Tibial artery (tissue), 4 donors: ENCODE results near the gene BPI.

ENCODE experiments used
- DNase-seq, 2 donors: peaks; one replicate each; pipeline ENCODE4 v3.0.0-alpha.2; 2019
- H3K27ac ChIP-seq, 2 donors: fragments of 200-600 bp; sonication (generic) in 1 of 2; 1 replicate in 1 of 2; 2 replicates in 1 of 2; pipeline ENCODE4 v1.5.1; 2018 to 2019; ENCODE audit warnings: mild to moderate bottlenecking in 1 of 2
- H3K27me3 ChIP-seq, 2 donors: fragments of 200-600 bp; sonication (generic) in 1 of 2; one replicate each; pipeline versions ENCODE4 v1.5.1 to v1.6.0; 2016 to 2019
- H3K36me3 ChIP-seq, 3 donors: fragments of 200-600 bp; sonication (generic) in 2 of 3; one replicate each; pipeline ENCODE4 v1.5.1; 2016 to 2019; ENCODE audit warnings: mild to moderate bottlenecking in 2 of 3
- H3K4me1 ChIP-seq, 4 donors: fragments of 200-600 bp; sonication (generic) in 2 of 4; 1 replicate in 3 of 4; 2 replicates in 1 of 4; pipeline ENCODE4 v1.5.1; 2016 to 2019
- H3K4me3 ChIP-seq, 2 donors: fragments of 200-600 bp; sonication (generic) in 1 of 2; 1 replicate in 1 of 2; 2 replicates in 1 of 2; pipeline ENCODE4 v1.5.1; 2018 to 2019; ENCODE audit warnings: mild to moderate bottlenecking in 2 of 2
- H3K9me3 ChIP-seq, 3 donors: fragments of 200-600 bp; sonication (generic) in 1 of 3; one replicate each; pipeline ENCODE4 v1.5.1; 2016 to 2019
- CTCF ChIP-seq, 2 experiments: fragments of 200-600 bp in 1 of 2; fragments of 450-650 bp in 1 of 2; IDR thresholded peaks; one replicate each; pipeline ENCODE4 v1.5.1; 2017 to 2019; ENCODE audit warnings: antibody characterized with exemption in 2 of 2, mild to moderate bottlenecking in 1 of 2, moderate library complexity in 1 of 2
- intact Hi-C: fragments of 100-400 bp; cut with DNase I; formaldehyde crosslinking; loops from one replicate; pipeline ENCODE4 v1.15.0; 2023; ENCODE audit warnings: low total_unique reads

BPI gene

DNA sequence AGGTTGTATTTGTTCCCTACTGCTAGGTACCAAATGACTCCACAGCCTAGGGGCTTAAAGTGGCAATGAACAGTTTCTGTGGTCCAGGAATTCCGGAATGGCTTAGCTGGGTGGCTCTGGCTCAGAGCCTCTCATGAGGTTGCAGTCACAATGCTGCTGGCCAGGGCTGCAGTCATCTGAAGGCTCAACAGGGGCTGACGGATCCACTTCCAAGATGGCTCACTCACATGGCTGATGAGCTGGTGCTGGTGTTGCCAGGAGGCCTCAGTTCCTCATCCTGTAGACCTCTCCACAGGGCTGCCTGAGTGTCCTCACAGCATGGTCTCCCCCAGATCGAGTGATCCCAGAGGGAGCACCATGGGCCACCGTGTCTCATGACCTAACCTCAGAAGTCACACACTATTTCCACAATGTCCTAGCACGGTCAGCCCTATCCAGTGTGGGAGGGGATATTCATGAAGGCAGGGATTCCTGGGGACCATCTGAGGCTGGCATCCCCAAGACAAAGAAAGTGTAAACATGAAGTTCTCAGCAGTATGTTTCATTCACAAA lies 19.0 kb upstream of the BPI start:
- Histone ChIP-seq H3K27ac (no peak overlapping the region), H3K9me3 (no peaks in the 10 kb centered on the region), H3K36me3 (no peaks in the 10 kb centered on the region), H3K4me1 (peaks cover 0 to 4% (median 2%) of the 10 kb centered on the region in 4 donors), H3K27me3 (no peaks in the 10 kb centered on the region), H3K4me3 (no peak overlapping the region)
- no peak for TF ChIP-seq CTCF (IDR thresholded peaks at IDR 0.05)
- intact Hi-C loops = no loop called here
- DNase-seq = no peak

DNA sequence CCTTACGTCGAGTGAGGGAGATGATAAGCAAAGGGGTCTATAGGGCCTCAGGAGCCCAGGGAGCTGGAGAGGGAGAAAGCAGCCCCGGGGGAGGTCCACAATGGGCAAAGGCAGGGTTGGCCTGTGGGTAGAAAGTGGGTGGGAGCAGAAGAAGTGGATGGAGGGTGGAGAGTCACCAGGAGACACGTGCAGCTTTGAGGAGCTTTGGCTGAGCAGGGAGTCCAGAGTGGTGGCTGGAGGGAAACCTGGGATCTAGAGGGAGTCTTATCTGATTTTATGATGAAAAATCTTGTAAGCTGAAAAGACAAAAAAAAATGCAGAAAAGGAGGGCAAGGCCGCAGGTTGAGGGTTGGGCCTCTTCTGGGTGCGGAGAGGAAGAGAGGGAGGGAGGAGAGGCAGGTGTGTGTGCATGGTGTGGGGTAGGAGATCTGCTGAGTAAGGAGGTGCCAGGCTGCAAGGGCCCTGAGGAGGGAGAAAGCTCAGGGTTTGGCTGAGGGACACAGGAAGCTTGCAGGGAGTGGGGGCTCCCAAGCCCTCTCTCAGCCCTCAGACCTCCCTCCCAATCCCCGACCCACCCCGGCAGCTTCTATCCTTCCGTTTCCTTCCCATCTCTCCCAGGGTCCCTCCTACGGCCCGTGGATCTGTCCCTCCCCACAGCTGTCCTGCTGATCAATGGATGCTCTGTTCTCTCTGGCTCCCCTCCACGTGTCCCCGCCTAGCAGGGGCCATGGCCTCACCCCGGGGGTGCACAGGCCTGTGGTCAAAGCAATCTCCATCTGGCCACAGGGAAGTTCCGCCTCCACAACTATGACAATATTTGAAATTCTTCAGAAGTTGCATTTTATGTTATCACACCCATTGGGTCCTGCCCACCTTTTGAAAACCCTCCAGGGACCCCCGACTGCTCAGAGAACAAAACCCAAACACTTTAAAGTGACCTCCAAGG lies 17.1 kb upstream of the BPI start:
- TF ChIP-seq CTCF (IDR thresholded peaks at IDR 0.05) = no peak
- H3K36me3 ChIP-seq = no peaks in the 10 kb centered on the region
- H3K4me3 ChIP-seq = no peak overlapping the region
- H3K27me3 ChIP-seq = no peaks in the 10 kb centered on the region
- intact Hi-C loops = no loop called here
- H3K27ac ChIP-seq = no peak overlapping the region
- H3K4me1 ChIP-seq = peaks cover 0 to 11% (median 6%) of the 10 kb centered on the region in 4 donors
- H3K9me3 ChIP-seq = no peaks in the 10 kb centered on the region
- no peak for DNase-seq

DNA sequence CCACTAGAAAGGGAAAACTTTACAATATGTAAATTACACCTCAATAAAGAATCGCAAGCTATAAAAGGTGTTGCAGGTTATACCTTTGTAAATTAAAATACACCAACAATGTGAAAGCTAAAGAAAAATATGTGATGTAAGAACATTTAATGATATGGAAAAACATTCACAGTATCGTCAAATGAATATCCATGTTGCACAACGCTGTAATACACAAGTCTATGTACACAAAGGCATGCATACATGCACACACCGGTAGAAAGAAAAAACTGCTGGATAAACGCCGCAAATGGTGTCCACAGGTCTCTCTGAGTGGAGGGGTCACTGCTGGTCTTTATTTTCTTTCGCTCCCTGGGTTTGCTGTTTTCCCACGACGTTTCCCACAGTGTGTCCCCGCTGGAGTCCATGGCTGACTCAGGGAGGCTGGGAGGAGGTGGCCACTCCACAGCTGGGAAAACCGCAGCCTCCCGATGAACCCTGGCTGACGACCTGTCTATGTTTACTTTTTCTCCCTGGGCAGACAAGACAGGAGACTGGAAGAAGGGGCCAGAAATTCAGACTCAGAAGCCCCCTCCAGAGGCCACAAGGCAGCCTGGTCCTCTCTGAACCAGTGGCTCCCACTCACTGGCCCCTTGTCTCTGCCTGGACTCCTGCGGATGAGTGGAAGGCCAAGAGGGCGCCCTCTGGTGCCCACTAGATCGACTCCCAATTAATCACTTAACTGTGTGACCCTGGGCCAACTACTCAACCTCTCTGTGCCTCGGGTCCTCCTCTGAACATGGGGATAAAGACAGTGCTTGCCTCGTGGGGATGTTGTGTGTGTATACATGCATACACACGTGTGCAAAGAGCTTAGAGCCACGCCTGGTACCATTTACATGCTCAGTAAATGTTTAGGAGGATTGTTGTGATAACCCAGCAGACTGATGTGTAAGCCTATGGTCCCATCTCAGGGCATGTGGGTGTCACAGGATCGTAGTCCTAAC lies 12.8 kb upstream of the BPI start:
- peak overlapping the region in 1 of 2 donors; percentile 1 for H3K27ac ChIP-seq
- no peaks in the 10 kb centered on the region for H3K9me3 ChIP-seq
- no peaks in the 10 kb centered on the region for H3K27me3 ChIP-seq
- no peak overlapping the region for H3K4me3 ChIP-seq
- no peaks in the 10 kb centered on the region for H3K36me3 ChIP-seq
- peak in 1 of 2 donors; percentile 72 for DNase-seq
- H3K4me1 ChIP-seq = peaks cover 0 to 11% (median 6%) of the 10 kb centered on the region in 4 donors
- intact Hi-C loops = loop anchor here (10.0 kb wide), 1 partner anchor 46 kb away; no protein-coding TSS in a partner anchor
- TF ChIP-seq CTCF (IDR thresholded peaks at IDR 0.05) = peak in 1 of 2 experiments; percentile 35

GRCh38 chr20:38291966-38292365 lies 12.0 kb upstream of the BPI start:
- Histone ChIP-seq H3K4me1 (peaks cover 0 to 7% (median 6%) of the 10 kb centered on the region in 4 donors), H3K27ac (no peak overlapping the region), H3K36me3 (no peaks in the 10 kb centered on the region), H3K9me3 (no peaks in the 10 kb centered on the region), H3K27me3 (no peaks in the 10 kb centered on the region), H3K4me3 (no peak overlapping the region)
- TF ChIP-seq CTCF (IDR thresholded peaks at IDR 0.05) = no peak
- no peak for DNase-seq
- intact Hi-C loops = loop anchor here (10.0 kb wide), 1 partner anchor 47 kb away; no protein-coding TSS in a partner anchor

- intact Hi-C loops = loop anchor here (10.0 kb wide), 1 partner anchor 49 kb away; no protein-coding TSS in a partner anchor
- no peak for DNase-seq
Observed at GRCh38 chr20:38293491-38294065, 10.4 kb upstream of the BPI start.

More at GRCh38 chr20:38293491-38294065, 10.4 kb upstream of the BPI start:
- no peak for TF ChIP-seq CTCF (IDR thresholded peaks at IDR 0.05)
- H3K4me3 ChIP-seq = no peak overlapping the region
- no peaks in the 10 kb centered on the region for H3K9me3 ChIP-seq
- H3K27me3 ChIP-seq = no peaks in the 10 kb centered on the region
- H3K36me3 ChIP-seq = no peaks in the 10 kb centered on the region
- H3K4me1 ChIP-seq = peaks cover 0 to 12% (median 8%) of the 10 kb centered on the region in 4 donors
- H3K27ac ChIP-seq = no peak overlapping the region
